GM21717 (cell line): ENCODE measurements around the gene RNF123.
A peak's percentile ranks its signal among the peaks of the same experiment; 100 is the strongest.

Source experiments
- ATAC-seq: cut with Tn5 transposase; IDR thresholded peaks from one replicate; pipeline ENCODE4 v1.9.1; 2021; ENCODE audit warnings: mild to moderate bottlenecking, moderate library complexity; ENCODE audit not compliant: unreplicated experiment

RNF123 gene

DNA sequence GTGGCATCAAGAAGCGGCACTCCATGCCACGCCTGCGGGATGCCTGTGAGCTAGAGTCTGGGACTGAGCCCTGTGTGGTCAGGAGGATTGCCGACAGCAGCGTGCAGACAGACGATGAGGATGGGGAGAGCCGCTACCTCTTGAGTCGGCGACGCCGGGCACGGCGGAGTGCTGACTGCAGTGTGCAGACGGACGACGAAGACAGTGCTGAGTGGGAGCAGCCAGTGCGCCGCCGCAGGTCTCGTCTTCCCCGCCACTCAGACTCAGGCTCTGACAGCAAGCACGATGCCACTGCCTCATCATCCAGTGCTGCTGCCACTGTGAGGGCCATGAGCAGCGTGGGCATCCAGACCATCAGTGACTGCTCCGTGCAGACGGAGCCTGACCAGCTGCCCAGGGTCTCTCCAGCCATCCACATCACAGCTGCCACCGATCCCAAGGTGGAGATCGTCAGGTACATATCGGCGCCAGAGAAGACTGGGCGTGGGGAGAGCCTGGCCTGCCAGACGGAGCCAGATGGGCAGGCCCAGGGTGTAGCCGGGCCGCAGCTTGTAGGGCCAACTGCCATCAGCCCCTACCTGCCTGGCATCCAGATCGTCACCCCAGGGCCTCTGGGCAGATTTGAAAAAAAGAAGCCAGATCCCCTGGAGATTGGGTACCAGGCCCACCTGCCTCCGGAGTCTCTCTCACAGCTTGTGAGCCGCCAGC, 32.0 kb upstream of the RNF123 start:
- ATAC-seq: no peak

GRCh38 chr3:49658711-49659110, 30.6 kb upstream of the RNF123 start:
- no peak for ATAC-seq

- ATAC-seq: no peak
Observed at GRCh38 chr3:49659756-49660155, 29.6 kb upstream of the RNF123 start.

GRCh38 chr3:49661281-49661680, 28.1 kb upstream of the RNF123 start:
- ATAC-seq: no peak

- ATAC-seq: no peak
Observed at GRCh38 chr3:49662021-49662420, 27.3 kb upstream of the RNF123 start.

DNA sequence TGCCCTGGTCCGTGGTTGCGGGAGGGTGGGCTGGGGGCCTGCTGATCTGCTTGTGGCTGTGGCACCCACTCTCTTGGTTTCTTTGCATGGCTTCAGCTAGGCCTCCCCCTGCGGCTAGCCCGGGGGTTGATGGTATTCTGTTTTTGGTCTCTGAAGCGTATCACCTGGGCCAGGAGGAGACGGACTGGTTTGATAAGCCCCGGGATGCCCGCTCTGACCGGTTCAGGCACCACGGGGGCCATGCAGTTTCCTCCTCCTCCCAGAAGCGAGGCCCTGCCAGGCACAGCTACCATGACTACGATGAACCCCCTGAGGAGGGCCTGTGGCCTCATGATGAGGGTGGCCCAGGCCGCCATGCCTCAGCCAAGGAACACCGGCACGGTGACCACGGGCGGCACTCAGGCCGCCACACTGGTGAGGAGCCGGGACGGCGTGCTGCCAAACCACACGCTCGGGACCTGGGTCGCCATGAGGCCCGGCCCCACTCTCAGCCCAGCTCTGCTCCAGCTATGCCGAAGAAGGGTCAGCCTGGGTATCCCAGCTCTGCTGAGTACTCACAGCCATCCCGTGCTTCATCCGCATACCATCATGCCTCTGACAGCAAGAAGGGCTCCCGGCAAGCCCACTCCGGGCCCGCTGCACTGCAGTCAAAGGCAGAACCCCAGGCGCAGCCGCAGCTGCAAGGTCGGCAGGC, 26.5 kb upstream of the RNF123 start:
- ATAC-seq: no peak

DNA sequence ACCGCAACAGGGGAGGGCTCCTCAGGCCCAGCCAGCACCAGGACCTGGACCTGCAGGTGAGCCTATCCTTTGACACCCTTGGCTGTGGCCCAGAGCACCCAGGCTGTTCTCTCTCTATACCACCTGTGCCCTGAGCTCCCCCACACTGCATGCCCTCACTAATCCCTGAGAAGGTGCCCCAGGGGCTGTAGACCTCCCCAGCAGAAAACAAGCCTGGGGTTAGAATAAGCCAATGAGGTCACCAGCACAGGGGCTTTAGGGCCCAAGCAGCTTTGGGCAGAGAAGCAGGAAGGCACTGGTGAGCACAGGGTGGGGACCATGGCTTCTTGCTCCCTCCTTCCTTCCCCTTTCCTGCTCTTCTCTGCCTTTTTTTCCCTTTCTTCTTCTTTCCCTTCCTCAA, 25.5 kb upstream of the RNF123 start:
- ATAC-seq: no peak

- ATAC-seq: no peak
Observed at GRCh38 chr3:49664300-49664699, 25.1 kb upstream of the RNF123 start.

- no peak for ATAC-seq
Observed at GRCh38 chr3:49665822-49666519, 23.4 kb upstream of the RNF123 start.

- no peak for ATAC-seq
Observed at GRCh38 chr3:49666592-49666991, 22.8 kb upstream of the RNF123 start.

- no peak for ATAC-seq
Observed at GRCh38 chr3:49667701-49668413, 21.5 kb upstream of the RNF123 start.

- no peak for ATAC-seq
Observed at GRCh38 chr3:49668414-49668797, 21.0 kb upstream of the RNF123 start.

- ATAC-seq: no peak
Observed at GRCh38 chr3:49668861-49669260, 20.5 kb upstream of the RNF123 start.

GRCh38 chr3:49669352-49669751, 20.0 kb upstream of the RNF123 start:
- no peak for ATAC-seq

DNA sequence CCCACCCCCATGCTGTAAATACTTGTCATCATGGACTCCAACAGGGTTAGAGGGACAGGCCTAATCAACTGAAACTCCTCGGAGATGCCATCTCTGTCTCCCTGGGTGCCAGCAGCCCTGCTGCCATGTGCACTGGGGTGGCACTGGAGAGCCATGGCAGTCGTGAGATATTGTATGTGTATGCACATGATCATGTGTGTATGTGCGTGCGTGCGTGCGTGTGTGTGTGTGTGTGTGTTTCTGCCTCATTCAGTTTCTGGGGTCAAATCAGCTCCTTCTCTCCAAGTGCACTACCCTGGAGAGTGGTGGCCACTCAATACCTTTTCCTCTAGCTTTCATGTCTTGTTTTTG, 18.4 kb upstream of the RNF123 start:
- no peak for ATAC-seq

DNA sequence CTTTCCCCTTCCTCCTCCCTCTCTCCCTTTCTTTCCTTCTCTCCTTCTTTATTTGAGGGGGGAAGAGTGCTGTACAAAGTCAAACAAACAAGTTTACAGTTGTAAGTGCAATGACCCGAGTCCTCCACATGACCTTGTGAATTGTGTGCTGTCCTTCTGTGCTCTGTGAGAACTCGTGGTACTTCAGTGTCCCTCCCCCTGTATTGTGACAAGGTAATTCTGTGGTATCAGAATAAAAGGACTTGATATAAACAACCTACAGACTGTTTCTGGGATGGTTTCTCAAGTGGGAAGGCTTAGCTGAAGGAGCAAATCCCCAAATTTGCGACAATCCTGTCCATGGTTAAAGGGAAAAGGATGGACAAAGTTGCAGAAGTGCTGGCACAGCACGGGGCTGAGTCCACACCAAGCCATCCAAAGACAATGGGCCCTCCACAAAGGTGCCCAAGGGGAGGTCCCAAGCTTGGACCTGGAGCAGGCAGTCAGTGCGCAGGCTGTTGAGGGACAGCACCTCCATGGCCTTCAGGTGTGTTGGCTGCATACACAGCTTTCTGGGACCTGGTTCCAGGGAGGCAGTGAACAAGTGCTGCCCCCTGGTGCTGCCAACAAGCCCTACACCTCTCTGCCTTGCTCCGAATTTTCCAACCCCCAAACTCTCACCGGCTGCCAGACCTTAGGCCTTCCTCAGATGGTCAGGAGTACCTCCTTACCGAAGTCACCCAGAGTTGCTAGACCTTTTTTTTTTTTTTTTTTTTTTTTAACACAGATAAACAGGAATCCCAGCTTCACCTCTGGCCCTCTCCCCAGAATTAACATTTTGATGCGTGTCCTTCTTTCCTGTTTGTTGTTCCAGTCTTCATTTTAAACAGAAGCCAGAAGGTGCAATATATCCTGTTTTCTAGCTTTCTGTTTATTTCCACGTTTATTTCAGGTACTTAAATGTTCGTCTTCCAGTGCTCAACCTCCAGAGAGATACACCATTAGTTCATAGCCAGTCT, 17.8 kb upstream of the RNF123 start:
- ATAC-seq: no peak

DNA sequence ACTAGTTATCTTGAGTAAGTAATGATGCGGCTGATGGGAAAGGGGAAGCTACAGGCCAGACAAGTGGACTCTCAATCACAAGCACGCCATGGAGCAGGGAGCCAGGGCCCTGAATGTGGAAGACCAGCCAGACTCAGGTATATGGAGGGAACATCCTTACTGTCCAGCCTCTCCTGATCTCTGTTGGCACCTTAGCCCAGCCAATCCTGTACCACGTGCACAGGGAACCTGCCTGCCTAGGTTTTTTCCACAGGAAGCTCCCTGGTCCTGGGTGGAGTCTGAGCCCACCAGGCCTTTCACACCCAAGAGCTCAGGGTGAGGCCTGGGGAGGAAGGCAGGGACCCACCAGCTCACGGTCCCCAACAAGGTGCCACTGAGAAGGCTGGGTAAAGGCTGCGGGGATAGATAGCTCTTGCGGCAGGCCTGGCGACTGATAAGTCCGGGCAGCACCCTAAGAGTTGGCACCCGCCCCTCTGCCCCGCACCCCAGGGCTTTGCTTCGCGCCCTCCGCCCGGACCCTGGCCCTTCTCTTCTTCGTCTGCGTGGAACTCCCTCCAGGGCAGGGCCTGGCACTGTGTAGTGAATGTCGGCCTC, 16.1 kb upstream of the RNF123 start:
- ATAC-seq: peak; percentile 1

- ATAC-seq: peak; percentile 71
Observed at GRCh38 chr3:49673715-49674496, 15.5 kb upstream of the RNF123 start, which contains the start of gene APEH. Gene APEH (plus strand): TSS chr3:49674351. CDS start chr3:49674402, 51 bp downstream.

GRCh38 chr3:49674497-49674983, 14.8 kb upstream of the RNF123 start:
- peak; percentile 6 for ATAC-seq
